Gastrocnemius medialis (tissue), 4 donors: ENCODE results near the gene NFS1.

Experiments used
- POLR2A ChIP-seq, 2 donors: fragments of 450-650 bp; IDR thresholded peaks; one replicate each; pipeline ENCODE4 v1.6.1; 2017; ENCODE audit warnings: antibody characterized with exemption in 2 of 2, mild to moderate bottlenecking in 2 of 2, moderate library complexity in 2 of 2
- TF ChIP-seq, protein P1 (sequence below), 5 experiments: fragments of 450-650 bp in 3 of 5; fragments of 200-600 bp in 2 of 5; sonication (generic) in 2 of 5; IDR thresholded peaks in 4 of 5; conservative IDR thresholded peaks in 1 of 5; 1 replicate in 4 of 5; 2 replicates in 1 of 5; pipeline ENCODE4 v1.5.1; 2016 to 2019; ENCODE audit warnings: antibody characterized with exemption in 5 of 5, mild to moderate bottlenecking in 3 of 5, moderate library complexity in 3 of 5

DNA sequence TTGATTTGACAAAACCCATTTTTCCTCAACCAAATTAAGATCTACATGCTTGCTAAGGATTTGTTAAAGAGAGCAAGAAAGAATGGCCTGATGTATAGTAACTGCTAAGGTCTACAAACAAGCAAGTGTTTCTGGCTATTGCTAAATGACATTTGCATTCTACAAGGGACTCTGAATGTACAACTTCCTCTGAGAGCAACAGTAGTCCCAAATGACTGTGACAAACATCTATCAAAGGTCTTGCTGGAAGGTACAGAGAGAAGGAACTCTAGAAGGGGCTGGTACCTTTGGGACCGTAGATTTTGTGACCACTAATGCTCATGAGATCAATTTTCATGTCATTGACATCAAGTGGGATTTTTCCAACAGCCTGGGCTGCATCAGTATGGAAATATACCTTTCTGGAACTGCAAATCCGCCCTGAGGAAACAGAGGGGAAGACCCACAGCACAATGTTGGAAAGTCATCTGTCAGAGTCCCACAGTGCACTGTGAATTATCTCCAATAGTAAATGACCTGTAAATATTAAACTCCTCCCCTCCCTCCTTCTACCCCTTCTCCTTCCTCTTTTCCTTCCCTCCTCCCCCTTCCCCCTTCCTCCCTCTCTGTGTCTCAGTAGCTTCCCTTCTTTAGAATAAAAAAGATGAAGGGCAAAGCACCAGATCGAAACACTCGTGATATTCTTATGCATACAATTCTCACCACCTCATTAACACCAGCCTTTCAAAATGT lies 18.5 kb downstream of the NFS1 start:
- TF ChIP-seq, protein P1, sequence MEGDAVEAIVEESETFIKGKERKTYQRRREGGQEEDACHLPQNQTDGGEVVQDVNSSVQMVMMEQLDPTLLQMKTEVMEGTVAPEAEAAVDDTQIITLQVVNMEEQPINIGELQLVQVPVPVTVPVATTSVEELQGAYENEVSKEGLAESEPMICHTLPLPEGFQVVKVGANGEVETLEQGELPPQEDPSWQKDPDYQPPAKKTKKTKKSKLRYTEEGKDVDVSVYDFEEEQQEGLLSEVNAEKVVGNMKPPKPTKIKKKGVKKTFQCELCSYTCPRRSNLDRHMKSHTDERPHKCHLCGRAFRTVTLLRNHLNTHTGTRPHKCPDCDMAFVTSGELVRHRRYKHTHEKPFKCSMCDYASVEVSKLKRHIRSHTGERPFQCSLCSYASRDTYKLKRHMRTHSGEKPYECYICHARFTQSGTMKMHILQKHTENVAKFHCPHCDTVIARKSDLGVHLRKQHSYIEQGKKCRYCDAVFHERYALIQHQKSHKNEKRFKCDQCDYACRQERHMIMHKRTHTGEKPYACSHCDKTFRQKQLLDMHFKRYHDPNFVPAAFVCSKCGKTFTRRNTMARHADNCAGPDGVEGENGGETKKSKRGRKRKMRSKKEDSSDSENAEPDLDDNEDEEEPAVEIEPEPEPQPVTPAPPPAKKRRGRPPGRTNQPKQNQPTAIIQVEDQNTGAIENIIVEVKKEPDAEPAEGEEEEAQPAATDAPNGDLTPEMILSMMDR (IDR thresholded peaks at IDR 0.05 in 4 of 5, conservative IDR thresholded peaks at IDR 0.05 in 1 of 5) = no peak
- TF ChIP-seq POLR2A (IDR thresholded peaks at IDR 0.05) = no peak
